HG03135 (cell line): ENCODE data around the gene SMOC2.

Experiments used
- ATAC-seq: cut with Tn5 transposase; IDR thresholded peaks from one replicate; pipeline ENCODE4 v1.9.1; 2021; ENCODE audit warnings: mild to moderate bottlenecking, moderate library complexity; ENCODE audit not compliant: unreplicated experiment

SMOC2 gene, protein sequence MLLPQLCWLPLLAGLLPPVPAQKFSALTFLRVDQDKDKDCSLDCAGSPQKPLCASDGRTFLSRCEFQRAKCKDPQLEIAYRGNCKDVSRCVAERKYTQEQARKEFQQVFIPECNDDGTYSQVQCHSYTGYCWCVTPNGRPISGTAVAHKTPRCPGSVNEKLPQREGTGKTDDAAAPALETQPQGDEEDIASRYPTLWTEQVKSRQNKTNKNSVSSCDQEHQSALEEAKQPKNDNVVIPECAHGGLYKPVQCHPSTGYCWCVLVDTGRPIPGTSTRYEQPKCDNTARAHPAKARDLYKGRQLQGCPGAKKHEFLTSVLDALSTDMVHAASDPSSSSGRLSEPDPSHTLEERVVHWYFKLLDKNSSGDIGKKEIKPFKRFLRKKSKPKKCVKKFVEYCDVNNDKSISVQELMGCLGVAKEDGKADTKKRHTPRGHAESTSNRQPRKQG

DNA sequence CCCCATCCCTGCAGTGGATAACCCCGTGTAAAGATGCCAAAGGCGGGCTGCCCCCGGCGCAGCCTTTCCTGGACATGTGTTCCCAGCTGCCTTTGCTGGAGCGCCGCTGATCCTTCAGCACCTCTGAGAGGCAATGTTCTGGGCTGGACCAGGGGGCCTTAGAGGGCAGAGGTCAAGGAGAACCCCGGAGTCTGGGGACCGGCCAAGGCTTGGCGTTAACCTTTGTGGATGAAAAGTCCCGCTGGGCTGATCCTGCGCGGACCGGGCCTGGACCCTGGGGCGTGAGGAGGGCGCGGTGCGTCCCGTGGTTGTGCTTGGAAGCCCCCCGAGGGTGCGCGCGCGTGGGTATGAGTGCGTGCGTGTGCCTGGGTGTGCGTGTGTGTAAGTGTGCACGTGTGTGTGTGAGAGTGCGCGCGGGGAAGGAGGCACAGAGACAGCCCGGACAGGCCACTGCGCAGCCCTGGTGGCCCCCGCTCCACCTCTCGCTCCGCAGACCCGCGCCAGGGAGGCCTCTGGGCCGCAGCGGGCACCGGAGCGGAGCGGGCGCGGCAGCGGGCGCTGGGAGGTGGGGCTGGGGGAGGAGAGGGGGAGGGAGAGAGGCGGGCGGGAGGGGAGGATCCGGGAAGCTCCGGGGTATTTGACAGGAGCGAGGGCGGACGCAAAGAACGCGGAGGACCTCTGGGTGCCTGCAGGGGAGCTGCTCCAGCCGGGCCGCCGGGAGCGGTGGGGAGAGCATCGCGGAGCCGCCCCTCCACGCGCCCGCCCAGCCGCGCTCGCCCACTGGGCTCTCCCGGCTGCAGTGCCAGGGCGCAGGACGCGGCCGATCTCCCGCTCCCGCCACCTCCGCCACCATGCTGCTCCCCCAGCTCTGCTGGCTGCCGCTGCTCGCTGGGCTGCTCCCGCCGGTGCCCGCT lies at the start of gene SMOC2:
Gene SMOC2, plus strand, starts transcription at position 665 of the 914 bp plus-strand sequence. Its CDS starts 187 bp downstream, at position 852.
- no peak for ATAC-seq

DNA sequence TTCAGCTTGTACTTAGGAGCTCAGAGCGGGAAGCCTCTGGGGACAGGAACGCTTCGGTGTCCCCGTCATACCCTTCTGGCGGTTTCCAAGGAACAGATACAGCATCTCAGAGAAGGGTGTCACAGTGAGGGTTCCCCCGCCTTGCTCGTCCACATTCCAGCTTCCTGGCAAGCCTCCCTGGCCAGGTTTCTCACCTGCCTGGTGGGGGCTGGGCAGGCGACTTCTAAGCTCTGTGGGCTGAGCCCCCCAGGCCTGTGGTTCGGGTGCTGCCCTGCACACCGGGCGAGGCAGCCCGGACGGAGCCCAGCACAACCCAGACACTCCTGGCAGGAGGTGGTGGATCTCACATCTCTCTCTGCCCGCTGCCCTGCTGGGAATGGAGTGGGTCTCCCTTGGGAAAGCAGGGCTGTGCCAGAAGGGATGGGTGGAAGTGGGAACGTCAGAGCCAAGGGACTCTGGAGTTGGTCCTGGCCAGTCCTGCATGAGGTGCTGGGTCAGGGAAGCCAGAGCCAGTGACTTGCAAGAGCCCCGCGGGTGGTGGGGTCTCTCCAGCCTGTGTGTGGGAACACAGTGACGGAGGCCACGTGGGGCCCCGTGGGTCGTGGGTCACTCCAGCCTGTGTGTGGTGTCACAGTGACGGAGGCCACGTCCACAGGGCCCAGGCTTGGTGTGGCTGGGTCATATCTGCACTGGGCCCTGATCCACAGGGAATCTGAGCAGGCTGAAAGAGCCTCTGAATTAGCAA lies 47.7 kb upstream of the SMOC2 start:
- no peak for ATAC-seq

DNA sequence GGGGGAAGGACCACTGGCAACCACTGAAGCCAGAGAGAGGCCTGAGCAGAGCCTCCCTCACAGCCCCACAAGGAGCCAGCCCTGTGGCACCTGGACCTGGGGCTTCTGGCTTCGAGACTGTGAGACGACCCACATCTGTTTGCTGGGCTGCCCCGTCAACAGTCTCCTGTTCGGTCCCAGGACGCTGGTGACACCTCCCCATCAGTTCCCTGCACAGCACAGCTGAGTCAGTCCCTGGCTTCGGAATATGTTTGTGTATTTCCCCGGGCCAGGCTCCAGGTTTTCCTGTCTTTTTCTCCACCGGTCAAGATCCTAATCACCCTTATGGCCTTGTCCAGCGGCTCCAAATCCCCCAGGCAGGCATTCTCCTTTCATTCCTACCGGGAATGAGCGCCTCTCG lies 46.4 kb upstream of the SMOC2 start:
- ATAC-seq, result no peak

- no peak for ATAC-seq
Measured at GRCh38 chr6:168395983-168396382, 45.0 kb upstream of the SMOC2 start.

DNA sequence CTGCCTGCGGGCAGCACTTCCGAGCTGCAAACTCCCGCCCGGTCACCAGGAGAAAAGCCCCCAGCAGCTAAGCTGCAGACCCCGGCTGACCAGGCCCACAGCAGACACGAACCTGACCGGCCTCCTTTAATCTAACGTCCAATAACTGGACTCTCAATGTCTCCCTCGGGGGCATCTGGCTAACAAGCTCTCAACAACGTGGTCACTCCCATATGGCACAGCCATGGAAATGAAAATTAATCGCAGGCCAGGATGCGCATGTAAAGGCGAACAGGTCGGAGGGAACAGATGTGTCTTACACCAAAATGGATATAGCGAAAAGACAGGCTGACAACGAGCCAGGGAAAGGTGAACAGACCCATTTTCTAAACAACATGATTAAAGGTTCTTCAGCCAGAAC lies 44.4 kb upstream of the SMOC2 start:
- ATAC-seq, result no peak

- ATAC-seq, result no peak
Measured at GRCh38 chr6:168397012-168397411, 44.0 kb upstream of the SMOC2 start.

GRCh38 chr6:168400037-168400436 lies 40.9 kb upstream of the SMOC2 start:
- ATAC-seq, result no peak

- no peak for ATAC-seq
Measured at GRCh38 chr6:168403370-168404005, 37.5 kb upstream of the SMOC2 start.

- no peak for ATAC-seq
Measured at GRCh38 chr6:168404560-168404959, 36.4 kb upstream of the SMOC2 start.

DNA sequence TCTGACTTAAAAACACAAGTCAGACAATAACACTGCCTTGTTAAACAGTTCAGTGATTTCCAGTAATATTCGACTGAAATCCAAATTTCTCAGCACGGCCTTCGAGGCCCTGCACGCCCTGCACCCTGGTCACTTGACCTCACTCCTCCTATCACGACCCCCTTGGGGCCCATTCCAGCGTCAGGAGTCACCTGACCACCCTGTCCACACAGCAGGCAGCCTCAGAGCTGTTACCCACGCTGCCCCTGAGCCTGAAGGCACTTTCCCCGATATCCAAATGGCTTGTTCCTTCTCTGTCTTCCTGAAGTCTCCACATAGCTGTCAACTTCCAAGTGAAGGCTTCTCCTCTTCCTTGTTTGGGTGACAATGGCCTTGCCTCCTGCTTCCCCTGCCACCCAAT lies 33.1 kb upstream of the SMOC2 start:
- ATAC-seq, result no peak

GRCh38 chr6:168408504-168409136 lies 32.4 kb upstream of the SMOC2 start:
- no peak for ATAC-seq

DNA sequence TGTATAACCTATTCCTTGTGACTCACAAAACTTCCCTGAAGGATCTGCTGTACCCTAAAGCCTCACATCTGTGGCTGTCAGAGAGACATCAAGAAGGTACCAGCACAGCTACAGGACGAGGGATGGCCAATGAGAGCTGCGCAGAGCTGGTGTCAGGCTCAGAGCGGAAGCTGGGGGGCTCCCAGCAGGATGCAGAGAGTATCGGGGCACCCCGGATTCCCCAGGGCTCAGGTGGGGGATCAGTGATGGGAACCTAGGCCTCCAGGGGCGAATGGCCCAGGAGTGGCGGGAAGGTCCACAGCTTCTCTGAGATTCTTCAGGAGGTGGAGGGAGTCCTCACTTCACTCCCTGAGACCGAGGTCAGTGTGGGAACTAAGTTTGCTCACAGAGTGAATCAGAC lies 30.9 kb upstream of the SMOC2 start:
- no peak for ATAC-seq

- ATAC-seq, result no peak
Measured at GRCh38 chr6:168410554-168411011, 30.4 kb upstream of the SMOC2 start.

DNA sequence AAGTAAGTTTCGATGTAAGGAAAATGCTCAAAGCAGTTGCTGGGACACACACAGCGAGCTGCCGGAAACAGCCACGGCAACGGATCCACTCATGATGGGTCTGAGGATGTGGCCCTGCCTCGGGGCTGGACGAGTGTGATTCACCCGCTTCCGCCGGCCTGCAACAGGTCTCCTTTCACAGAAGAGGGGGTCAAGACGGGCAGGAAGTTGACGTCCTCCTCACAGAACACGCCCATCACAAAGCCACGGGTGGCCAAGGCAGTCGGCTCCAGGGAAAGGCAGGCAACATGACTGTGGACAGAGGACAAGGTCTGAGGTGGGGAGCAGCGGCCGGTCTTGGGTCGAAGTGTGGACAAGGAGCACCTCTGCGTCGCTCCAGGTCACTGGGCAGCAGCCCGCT lies 29.9 kb upstream of the SMOC2 start:
- ATAC-seq, result no peak

- ATAC-seq, result no peak
Measured at GRCh38 chr6:168411793-168412192, 29.2 kb upstream of the SMOC2 start.

DNA sequence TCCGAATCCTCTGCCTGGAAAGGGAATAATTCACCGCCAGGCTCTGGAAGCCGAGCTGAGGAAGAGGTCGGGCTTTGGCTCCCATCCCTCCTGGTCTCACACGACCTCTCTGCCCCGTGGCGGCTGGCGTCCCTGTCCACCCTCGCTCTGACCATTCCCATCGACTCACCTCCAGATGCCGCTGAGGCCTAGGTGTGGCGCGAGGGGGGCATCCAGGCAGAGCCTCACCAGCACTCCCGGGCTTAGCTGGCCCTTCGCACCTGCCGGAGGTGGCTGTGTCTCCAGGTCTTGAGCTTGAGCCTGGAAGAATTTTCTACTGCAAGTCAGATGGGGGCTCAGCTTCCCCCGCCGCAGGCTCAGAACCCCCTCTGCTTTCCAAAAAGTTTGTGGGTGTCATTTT lies 28.5 kb upstream of the SMOC2 start:
- no peak for ATAC-seq

DNA sequence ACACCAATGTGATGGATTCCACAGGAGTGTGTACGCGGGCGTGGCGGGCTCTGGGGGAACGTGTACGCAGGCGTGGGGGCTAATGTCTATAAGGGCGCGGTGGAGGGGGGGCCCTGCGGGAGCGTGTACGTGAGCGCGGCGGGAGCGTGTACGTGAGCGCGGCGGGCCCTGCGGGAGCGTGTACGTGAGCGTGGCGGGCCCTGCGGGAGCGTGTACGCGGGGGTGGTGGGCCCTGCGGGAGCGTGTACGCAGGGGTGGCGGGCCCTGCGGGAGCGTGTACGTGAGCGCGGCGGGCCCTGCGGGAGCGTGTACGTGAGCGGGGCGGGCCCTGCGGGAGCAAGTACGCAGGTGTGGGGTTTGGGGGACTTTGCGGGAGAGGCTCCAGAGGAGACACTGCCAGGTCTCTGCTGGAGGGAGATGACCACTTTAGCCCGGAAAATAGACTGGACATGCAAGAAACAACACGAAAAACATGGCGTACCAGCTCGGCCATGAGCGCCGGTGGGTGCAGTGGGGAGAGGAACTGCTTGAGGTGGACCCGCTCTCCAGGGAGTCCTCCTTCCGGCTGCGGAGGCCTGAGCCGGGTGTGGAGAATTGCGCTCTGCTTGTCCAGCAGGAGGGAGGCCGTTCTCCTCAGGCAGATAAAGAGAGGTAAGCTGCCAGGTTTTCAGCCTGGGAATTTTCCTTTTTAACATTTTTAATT lies 27.8 kb upstream of the SMOC2 start:
- no peak for ATAC-seq

DNA sequence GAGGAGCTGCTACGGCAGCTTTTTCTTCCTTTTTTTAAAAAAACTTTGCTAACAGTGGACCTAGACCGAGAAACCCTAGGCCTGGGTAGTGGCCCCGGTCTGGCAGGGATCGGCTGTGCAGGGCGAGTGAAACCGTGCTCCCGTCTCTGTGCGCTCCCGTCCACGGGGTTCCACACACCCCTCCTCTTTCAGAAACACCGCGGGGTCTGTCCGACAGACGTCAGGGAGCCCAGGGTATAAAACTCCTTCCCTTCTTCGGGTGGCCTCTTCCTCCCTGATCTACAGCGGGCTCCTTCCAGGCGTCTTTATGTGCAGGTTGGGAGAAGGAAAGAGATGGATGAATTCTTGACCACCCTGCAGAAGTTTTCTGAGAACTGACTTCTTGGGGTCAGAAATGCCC lies 27.1 kb upstream of the SMOC2 start:
- ATAC-seq, result no peak

DNA sequence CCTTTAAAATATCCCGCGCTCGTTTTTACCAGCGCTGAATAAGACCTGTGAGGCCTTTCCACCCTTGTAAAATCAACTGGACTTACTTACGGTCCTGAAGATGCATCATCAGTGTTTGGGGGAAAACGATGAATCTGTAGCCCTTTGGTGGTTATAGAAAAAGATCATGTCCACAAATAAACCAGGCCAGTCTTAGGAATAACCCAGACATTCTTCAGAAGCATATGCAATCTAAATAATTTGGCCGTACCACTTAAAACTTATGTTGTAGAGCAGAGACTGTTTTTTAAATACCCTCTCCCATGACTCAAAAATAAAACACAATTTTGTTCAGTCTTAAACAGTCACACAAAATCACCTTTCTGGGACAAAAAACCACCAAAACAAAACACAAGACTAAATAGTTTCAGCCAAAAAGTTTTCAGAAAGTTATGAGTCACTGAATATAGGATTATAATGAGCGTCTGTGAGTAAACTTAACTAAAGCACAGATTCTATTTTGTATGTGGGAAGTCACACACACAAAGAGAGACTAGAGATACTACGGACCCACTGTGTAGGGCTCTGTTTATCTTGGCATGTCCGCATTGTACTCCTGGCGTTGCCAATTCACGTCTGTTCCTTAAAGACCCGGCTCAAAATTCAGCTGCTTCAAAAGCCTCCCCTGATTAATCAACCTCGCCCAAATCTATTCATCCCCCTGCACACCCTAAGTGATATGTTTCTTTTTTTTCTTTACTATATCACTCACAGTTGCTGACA lies 26.5 kb upstream of the SMOC2 start:
- no peak for ATAC-seq
